Inflammatory macrophage treated with lipopolysaccharide for 4 hours (primary cell): ENCODE data around the gene ZCCHC24.

Experiments used
- DNase-seq: peaks from one replicate; pipeline ENCODE4 v3.0.0-alpha.2; 2020

The ZCCHC24 gene

DNA sequence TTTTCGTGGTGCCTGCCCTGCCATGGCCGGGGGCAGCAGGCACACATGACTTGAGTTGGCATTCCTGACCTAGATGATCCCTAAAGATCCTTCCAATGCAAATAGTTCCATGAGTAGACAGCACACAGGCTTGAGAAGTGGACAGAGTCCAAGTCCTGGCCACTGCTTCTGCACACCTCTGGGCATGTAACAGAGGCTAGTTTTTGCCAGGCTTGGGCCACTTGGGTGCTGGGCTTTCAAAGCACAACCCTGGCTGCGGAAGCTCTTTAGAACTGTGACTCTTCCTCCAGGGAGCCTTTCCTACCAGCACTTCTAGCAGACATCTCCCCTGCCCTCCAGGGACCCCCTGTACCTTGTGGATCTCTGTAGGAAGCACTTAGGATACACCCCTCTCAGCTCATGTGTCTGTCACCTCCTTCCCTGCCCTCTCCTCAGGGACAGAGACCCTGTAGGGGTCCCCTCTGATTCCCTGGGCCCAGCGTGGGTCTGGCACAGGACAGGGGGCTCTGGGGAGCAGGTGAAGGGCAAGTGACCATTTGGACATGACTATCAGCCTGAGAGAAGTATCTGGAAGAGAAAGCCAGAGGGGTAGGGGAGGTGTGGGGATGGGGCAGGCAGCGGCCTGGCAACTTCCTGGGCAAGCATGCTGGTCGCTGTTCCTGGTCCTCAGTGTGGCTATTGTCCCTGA lies 36.2 kb downstream of the ZCCHC24 start:
- DNase-seq, result no peak

DNA sequence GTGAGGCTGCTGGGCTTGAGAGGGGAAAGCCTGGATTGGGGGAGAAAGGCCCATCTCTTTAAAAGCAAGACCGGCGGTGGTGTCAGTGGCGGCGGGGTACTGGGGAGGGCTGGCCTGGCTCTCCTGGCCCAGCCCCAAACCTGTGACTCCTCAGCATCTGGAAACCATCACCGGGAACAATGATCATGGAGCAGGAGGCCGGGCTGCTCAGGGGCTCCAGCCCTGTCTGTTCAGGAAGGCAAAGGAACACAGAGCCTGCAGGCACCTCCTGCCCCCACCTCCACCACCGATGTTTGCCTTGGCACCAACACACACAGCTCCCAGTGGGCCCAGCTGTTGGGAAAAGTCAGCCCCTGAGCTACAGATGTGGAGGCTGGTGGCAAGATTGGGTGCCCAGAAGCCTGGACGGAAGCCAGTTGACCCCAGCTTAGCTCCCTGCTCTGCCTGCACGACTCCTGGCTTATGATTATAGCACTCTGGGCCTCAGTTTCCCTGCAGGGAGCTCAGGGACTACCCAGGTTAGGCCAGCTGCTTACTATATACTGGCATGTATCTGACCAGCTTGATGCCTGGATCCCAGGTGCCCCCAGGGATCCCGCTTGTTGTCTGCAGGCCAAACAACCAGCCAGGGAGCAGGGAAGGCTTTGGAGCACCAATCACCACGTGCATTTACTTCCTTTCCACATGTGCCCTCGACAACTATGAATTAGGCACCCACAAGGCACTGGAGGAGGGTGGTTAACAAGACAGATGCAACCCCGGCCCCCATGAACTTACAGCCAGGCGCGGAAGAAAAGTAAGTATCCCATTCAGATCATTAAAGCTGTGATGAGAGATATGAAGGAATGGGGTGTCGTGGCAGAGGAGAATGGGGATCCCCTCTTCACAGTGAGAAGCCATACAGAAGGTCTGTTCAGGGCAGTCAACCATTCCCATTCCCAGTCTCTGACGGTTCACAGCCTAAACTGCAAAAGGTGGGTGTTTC lies 37.3 kb downstream of the ZCCHC24 start:
- no peak for DNase-seq

DNA sequence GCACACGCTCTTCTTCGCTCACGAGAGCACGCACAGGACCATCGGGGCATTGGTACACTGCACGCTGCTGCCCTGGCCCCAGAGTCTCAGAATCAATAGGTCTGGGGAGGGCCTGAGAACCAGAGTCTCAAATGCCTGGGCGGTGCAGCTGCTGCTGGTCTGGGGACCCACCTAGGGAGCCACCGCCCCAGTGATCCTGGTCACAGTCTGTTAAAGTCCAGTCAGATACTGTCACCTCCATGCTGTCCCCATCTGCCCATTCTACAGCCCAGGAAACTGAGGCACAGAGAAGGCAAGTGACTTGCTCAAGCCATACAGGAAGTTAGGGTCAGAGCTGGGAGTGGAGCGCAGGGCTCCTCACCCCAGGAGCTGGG lies 38.0 kb downstream of the ZCCHC24 start:
- no peak for DNase-seq

DNA sequence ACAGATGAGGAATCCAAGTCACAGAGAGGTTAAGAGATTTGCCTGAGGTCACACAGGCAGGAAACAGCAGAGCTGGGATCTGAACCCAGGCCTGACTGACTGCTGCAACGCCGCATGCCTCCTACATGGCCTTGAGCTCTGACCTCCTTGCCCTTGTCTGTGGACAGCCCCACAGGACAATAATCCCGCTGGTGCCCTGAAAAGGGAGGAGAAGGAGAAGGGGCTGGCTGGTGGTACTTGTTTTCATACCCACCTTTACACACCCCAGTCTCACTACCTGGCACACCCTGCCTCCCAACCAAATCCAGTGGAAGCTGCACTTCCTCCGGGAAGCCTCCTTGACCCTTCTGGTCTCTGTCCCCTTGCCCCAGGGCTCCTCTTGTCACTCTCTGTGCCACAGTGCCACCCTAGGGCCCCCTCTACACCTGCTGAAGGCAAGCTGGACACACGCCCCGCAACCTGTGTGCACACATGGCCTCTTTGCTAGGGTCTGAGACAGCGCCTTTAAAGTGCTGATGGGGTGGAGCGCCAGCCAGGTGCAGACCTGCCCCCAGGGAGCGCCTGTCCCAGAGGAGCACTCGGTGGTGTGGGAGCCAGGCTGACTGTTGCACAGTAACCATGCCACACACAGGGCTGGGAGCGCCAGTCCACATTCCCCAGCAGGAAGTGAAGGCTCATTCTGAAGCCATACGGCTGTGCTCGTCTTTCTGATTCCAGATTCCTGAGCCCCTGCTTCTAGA lies 38.6 kb downstream of the ZCCHC24 start:
- no peak for DNase-seq

DNA sequence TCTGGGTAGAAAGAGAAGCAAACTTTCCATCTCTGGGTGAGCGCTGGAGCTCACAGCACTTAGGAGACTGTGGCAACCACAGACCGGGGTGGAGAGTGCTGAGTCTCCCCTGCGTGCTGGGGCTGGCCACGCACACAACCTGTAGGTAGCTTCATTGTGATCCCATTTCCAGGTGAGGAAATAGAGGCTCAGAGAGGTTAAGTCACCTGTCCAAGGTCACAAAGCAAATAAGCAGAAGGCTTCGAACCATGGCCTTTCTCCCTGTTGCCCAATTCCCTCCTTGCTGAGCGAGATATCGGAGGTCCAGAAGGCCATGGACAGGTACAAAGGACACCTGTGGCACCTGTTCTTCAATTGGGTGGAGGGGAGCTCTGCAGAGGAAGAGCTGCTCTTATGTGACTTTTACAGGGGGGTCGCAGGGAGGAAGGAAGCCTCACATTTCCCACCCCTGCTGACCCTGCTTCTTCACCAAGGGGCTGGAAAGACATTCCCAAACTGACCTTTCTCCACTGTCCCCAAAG lies 39.4 kb downstream of the ZCCHC24 start:
- no peak for DNase-seq

DNA sequence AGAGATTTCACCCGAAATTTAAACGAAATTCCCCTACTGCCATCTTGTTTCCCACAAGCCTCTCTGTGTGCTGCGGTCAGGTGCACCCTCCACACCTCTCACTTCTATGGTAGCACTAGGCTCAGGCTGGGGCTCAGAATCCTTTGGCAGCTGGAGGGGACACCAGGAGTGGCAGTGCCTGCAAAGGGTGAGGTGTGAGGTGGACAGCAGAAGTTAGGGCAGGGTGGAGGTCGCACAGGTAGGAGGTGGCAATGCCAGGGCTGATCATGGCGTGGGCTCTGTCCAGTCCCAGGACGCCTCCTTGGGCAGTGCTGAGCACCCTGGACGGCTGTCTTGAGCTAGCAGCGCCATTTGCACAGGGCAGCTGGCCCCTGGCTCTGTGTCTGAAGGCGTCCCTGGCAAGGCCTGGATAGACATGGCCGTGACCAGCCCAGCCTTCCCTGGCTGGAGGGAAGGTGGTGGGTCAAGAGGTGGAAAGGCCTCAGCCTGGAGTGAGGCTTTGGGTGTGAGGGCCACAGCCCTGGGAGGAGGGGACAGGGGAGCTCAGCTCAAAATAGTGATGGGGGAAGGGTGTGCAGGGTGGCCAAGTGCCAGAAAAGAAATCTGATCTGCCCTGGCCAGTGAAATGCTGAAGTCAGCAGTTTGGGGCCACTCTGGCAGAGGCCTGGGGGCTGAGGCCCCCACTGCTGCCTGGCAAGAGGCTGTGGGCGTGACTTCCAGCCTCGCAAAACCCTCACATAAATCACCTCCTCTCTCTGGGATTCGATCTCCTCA lies 40.0 kb downstream of the ZCCHC24 start:
- no peak for DNase-seq

DNA sequence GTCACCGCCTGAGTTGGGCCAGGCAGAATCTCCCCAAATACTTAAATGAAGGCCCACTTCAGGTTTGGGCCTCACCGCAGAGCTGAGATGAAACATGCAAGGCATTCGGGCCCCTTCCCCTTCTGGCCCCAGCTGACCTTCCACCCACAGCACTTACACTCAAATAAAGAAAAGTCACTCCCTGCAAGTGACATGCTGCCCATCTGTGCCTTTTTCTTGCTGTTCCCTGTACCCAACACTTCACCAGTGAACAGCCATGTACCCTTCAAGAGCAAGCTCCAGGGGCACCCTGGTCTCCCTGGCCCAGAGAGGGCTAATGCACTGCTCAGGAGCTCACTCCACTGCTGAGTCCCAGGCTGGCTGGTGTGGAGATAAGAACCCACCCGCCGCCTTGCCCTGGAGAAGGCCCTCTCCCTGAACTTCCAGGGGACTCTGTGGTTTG lies 40.7 kb downstream of the ZCCHC24 start:
- no peak for DNase-seq

DNA sequence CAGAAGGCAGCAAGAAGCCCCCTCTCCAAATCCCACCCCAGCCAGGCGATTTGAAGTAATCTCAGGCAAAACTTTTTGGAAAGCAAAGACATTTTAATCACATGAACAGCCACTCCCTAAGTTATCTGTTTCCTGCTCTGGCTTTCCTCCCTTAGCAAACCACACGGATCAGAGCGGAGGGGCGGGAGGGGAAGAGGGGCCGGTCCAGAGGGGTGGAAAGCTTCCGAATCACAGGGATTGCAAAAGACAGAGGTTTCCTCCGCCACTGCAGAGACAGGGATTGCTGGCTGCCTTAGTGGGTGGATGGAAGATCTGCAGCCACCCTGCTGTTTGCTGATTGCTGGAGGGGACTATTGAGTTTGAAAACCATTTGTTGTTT lies 41.2 kb downstream of the ZCCHC24 start:
- DNase-seq, result peak; percentile 40

DNA sequence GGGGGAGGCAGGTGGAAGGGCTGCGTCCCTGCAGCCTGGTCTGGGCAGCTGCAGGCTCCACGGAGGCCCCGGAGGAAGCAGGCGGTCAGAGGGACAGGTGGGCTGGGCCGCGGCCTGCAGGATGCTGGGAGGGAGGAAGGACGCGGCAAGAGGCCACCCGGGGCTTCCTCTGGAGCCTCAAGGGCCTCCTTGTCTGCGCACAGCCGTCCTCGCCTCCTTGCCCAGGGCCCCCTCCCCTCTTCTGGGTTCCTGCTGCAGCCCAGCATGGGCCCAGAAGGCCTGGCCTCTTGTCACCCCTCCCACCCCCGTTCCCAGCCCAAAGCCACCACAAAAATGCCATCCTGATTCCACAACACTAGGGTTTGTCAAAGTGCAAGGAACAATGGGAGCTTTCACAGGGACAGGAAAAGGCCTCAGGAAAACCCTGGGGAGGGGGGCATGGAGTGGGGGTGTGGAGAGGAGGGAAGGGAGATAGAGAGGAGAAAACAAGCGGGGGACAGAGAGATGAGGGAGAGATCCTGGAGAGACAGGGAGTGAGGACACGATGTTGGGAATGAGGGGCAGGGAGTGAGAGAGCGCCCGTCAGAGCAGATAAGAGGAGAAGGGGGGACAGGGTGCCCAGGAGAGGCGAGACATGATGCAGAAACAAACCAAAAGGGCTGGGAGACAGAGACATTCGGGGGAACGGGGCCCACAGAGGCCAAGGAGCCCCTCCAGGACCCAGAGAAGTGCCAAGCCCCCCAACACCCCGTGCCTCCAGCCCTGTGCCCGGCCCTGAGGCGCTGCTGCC lies 41.8 kb downstream of the ZCCHC24 start:
- no peak for DNase-seq

DNA sequence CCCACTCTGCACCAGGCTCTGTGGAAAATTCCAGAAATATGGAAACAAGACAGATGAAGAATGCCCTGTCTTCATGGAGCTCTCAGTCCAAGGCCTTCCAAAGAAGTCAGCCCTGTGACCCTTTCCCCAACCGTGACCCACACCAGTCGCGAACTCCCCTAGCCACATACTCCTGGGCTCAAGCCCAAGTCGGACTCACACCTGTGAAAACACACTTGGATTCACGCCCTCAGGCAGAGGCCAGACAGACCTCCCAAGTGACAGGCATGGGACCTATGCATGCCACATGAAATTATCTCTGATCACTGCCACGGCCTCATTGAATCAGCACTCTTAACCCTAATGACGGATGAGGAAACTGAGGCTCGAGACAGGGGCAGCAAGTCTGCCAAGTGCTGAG lies 42.5 kb downstream of the ZCCHC24 start:
- no peak for DNase-seq

DNA sequence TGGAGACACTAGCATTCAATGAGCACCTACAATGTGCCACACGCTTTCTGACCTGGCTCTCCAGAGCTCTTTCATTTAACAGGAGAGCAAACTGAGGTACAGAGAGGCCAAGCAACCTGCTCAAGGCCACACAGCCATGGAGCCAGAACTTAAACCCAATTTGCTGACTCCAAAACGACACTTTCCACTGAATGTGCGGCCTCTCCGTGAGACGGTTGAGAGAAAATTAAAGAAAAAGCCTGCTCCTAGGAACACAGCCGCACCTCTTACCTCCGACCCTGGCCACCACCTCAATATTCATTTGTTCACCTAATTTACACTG lies 42.8 kb downstream of the ZCCHC24 start:
- no peak for DNase-seq

DNA sequence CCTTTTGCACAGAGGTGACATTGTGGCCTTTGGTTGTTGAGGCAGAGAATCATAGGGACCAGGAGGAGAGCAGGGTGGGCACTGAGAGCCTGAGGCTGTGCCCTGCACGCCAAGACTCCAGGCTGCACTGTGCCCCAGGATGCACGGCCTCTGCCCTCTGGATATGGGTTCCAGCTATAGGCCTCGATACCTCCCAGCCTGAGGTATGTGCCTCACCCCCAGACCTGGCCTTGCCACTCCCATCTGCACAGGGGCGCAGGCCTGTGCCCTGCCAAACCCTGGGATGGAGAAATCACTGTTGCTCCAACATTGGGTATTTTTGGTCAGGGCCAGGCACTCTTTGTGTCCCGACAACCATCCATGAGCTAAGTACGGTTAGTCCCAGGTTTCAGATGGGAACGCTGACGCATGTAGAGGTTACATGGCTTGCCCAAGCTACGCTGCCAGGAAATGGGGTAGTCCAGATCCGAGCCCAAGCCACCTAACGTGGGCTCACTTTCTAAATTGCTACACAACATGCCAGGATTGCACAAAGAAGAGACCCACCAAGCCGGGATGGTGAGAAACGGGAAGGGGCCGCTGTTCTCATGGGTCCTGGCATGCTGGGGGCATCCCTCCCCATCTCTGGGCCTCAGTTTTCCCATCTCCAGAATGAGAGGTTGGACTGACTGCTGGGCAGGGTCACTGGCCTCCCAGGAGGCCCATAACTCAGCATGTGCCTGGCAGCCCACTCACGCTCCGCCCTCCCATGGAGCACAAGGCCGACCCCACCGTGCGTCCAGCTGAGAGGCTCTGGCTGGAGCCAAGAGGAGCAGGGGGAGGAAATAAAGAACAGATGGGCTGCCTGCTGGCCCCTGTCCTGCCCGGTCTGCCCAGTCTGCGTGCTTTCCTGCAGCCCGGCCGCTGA lies 44.2 kb downstream of the ZCCHC24 start:
- no peak for DNase-seq

DNA sequence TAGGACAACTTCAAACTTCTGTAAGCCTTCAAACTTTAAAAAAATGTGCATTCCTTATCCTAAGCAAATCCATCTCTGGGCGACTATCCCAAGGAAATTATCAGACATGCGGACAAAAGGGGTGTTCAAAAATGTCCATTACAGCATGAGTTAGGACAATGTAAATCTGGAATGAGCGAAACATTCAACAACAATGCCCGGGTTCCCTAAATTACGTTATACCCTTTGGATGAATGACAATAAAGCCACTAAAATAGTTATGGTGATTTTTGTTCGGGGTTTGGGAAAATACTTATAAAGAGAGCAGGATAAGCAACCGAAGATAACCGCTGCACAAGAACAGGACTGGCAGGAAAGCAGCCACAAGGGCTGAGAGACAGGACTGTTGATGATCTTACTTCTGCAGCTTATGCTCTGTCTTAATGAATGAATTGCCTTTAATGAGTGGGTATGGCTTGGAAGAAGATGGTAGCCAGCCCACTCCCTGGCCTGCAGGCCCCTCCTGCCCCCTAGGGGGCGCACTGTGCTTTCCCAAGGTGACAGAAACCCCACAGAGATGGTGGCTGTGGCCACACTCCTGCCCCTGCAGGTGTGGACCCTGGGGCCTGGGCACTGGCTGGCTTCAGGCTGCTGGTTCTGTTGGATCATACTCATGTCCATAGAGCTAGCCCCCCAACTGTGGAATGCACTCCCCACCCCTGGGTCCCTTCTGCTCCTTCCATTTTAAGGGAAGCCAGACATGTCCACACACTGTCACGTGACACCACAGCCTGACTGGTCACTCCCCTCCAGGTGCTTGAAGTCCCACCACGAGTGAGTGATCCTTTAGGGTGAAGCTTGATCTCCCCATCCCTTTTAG lies 45.0 kb downstream of the ZCCHC24 start:
- DNase-seq, result peak; percentile 43

DNA sequence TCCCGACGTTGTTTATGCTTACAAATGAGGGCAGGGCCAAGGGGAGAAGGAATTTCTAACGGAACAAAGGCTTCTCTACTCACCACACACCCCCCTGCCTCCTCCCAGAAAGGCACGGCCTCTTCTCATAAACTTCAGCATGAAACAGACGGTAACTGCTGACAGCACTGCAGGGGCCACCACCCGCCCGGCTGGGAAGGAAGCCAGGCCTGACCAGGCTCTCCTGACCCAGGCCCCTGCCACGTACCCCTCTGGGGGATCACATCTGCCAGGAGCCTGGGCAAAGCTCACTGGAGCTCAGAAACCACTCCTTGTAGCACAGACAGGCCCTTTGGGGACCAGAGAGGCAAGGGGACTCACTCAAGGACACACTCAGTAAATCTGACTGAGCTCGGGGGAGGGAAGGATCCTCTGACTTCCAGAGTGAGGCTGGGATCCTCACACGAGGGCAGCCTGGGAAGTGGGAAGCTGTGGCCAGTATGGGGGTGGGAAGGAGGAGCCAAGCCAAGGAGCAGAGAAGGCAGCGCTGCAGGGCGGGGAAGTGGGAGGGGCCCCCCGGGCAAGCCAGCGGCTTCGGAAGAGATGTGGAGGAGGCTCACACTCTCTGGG lies 46.1 kb downstream of the ZCCHC24 start:
- DNase-seq, result peak; percentile 60

DNA sequence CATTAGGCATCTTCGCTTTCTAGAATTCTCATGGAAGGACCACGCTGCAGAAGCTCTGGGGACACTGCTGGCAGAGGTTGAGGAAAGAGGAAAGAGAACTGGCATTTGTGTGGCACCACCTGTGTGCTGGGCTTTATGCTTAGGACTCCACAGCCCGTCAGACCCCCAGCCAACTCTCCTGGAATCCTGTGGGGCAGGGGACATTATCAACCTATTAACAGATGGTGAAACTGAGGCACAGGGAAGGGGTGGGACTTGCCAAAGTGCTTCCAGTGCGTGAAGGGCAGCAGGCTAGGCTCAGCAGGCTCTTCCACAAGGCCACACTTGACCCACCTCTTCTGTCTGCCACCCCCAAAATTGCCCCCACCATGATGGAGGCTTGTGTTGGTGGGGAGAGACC lies 46.8 kb downstream of the ZCCHC24 start:
- DNase-seq, result no peak

DNA sequence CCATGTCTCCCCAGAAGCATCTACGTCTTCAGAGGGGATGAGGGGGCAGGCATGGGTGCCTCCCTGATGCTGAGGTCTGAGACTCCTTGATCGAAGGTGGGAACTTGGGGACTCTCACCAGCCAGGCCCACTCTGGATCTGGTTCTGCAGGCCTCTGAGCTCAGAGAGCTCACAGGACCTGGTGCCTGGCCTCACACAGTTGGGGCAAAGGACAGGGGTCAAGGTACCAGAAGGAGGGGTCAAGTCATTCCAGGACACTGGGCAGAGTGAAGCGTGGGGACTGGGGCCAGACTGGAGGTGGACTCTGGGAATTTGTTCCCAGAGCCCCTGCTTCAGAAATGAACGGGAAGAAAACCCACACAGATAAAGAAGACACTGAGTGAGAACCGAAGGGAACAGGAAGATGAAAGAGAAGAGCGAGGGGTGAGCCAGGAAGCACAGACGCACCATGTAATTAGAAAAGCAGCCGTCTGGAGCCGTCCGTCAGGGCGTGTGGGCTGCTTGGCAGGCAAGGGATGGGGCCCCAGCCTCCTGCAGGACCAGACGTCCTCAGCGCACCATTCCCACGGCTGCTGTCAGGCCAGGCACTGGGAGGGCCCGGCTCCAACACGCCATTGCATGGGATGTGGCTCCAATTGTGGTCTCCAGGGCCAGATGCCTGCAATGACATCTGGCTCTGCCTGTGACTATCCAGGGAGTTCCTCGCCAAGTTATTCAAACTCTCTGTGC lies 47.7 kb downstream of the ZCCHC24 start:
- no peak for DNase-seq

DNA sequence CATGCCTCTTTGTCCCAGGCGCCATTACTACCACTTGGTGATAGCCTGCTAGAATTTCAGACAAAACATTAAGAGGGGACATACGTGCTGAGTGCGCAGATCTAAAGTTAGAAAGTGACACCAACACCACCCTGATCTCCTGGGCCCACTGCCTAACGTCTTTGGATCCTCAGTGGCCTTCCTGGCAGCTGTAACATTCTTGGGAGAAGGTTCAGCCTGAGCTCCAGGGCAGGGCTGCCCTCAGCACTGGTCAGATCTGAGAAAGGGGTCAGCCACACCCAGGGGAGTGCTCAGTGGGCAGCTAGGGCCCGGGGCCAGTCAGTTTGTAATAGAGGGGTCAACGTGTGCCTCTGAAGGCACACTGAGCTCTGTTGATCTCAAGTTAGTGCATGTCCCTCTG lies 48.4 kb downstream of the ZCCHC24 start:
- no peak for DNase-seq

DNA sequence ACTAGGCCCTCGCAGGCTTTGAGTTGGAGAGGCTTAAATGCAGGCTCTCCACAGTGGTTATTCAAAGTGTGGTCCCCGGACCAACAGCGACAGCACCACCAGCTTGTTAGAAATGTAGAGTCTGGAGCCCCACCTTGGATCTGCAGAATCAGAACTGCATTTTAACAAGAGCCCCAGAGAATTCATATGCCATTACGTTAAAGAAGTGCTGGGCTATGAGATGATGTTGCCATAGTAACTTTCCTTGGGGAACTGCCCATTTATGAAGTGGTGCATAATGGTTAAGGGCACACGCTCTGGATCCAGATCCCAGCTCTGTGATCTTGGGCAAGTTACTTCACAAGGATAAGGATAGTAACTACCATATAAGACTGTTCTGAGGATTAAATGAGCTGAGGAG lies 48.9 kb downstream of the ZCCHC24 start:
- DNase-seq, result no peak

DNA sequence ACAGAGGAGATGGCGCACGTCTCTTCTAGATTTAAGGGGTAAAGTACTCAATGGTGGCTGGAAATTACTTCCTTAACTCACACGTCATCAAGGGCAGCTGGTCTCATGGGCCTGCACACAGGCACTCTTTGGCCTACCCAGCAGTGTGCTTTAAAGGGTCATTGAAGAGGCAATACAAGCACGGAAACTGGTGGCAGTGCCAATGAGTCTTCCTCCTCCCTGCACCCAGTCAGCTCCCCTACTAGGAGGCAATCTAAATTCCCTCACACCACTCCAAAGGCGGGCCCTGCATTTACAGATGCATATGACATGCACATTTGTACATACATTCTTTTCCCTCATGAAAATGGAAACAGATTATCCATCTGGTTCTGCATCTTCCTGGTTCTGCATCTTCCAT lies 50.8 kb downstream of the ZCCHC24 start:
- DNase-seq, result no peak
